IMR-90 (cell line): ENCODE measurements around the gene AHCTF1. TPM values are rescaled to one million over a fixed set of nuclear protein-coding genes. Genes with fewer than 3 reads are reported as not detected.
"Not testable (repeated sequence)": the region's sequence is repeated elsewhere in the genome, so short reads cannot be mapped to it uniquely, and the experiment has no call there.

Experiments
- ATAC-seq: fragments of 200-7000 bp; cut with Tn5 transposase; 2 replicates; pipeline ENCODE4 v1.9.1; 2020; ENCODE audit warnings: low read depth, mild to moderate bottlenecking, moderate library complexity
- BruUV-seq: library from RNA; stranded (reverse); fragments of 400-500 nt; replicated peaks from 2 replicates; lab custom pipeline; 2021; lab: Mats Ljungman, UMichigan
- CTCF ChIA-PET: fragments of 300-600 bp; formaldehyde crosslinking; extraction: SDS; loops from one replicate; lab custom pipeline; 2021; ENCODE audit warnings: antibody characterized with exemption; lab: Yijun Ruan, JAX
- POLR2A ChIA-PET: fragments of 300-600 bp; sonication (Branson Sonifier 250); formaldehyde crosslinking; loops from one replicate; lab custom pipeline; 2022; ENCODE audit warnings: antibody characterized with exemption; ENCODE audit not compliant: unreplicated experiment; lab: Charles Lee
- DNase-seq: peaks from one replicate; pipeline ENCODE4 v3.0.0; 2013
- H2AFZ ChIP-seq: replicated peaks from 2 replicates; pipeline ENCODE3; 2013; ENCODE audit warnings: low read length, mild to moderate bottlenecking; ENCODE audit not compliant: poor library complexity
- H2AK5ac ChIP-seq: 2 replicates; pipeline ENCODE4 v1.6.1; 2013; ENCODE audit warnings: low read depth, low read length, inconsistent platforms
- H2AK9ac ChIP-seq: replicated peaks from 2 replicates; pipeline ENCODE3; 2013; ENCODE audit warnings: mild to moderate bottlenecking, low read depth, low read length, moderate library complexity; ENCODE audit not compliant: poor library complexity
- H2BK120ac ChIP-seq: 2 replicates; pipeline ENCODE4 v1.6.1; 2013; ENCODE audit warnings: low read depth, low read length, inconsistent platforms
- H2BK15ac ChIP-seq: 3 replicates; pipeline ENCODE4 v1.6.1; 2013; ENCODE audit warnings: low read depth, low read length, inconsistent platforms
- H2BK20ac ChIP-seq: 2 replicates; pipeline ENCODE4 v1.6.1; 2013; ENCODE audit warnings: low read depth, mild to moderate bottlenecking, inconsistent platforms, low read length, moderate library complexity
- H2BK5ac ChIP-seq: 2 replicates; pipeline ENCODE4 v1.6.1; 2013; ENCODE audit warnings: mild to moderate bottlenecking, low read depth, low read length, inconsistent platforms; ENCODE audit not compliant: poor library complexity, severe bottlenecking
- H3K14ac ChIP-seq: replicated peaks from 2 replicates; pipeline ENCODE4 v1.6.1; 2013; ENCODE audit warnings: low read depth, low read length, inconsistent platforms
- H3K18ac ChIP-seq: 2 replicates; pipeline ENCODE4 v1.6.1; 2013; ENCODE audit warnings: low read depth, low read length, control low read depth
- H3K23ac ChIP-seq: 2 replicates; pipeline ENCODE4 v1.6.1; 2013; ENCODE audit warnings: low read depth, low read length, inconsistent platforms
- H3K27ac ChIP-seq: 2 replicates; pipeline ENCODE4 v1.5.1; 2013; ENCODE audit warnings: mild to moderate bottlenecking, control low read depth, low read length; ENCODE audit not compliant: insufficient read depth
- H3K27me3 ChIP-seq: 2 replicates; pipeline ENCODE4 v1.6.1; 2013; ENCODE audit warnings: low read length; ENCODE audit not compliant: control insufficient read depth, insufficient read depth
- H3K36me3 ChIP-seq: 2 replicates; pipeline ENCODE4 v1.6.1; 2013; ENCODE audit warnings: low read length, mixed read lengths; ENCODE audit not compliant: control insufficient read depth, insufficient read depth
- H3K4ac ChIP-seq: 2 replicates; pipeline ENCODE4 v1.6.1; 2013; ENCODE audit warnings: low read depth, low read length, inconsistent platforms
- H3K4me1 ChIP-seq: 2 replicates; pipeline ENCODE4 v1.6.1; 2013; ENCODE audit warnings: low read length, mixed read lengths; ENCODE audit not compliant: control insufficient read depth, insufficient read depth
- H3K4me2 ChIP-seq: 2 replicates; pipeline ENCODE4 v1.6.1; 2013; ENCODE audit warnings: low read depth, mild to moderate bottlenecking, control low read depth, low read length, moderate library complexity
- H3K4me3 ChIP-seq: 2 replicates; pipeline ENCODE4 v1.5.1; 2013; ENCODE audit warnings: low read depth, mild to moderate bottlenecking, control low read depth, low read length, moderate library complexity; ENCODE audit not compliant: insufficient read depth
- H3K56ac ChIP-seq: 2 replicates; pipeline ENCODE4 v1.6.1; 2013; ENCODE audit warnings: low read length, inconsistent platforms; ENCODE audit not compliant: insufficient read depth; ENCODE audit errors: extremely low read depth
- H3K79me1 ChIP-seq, 2 experiments: 2 replicates each; pipeline ENCODE4 v1.6.1; 2013; ENCODE audit warnings: low read length in 2 of 2, inconsistent platforms in 1 of 2, low read depth in 1 of 2
- H3K9ac ChIP-seq: 2 replicates; pipeline ENCODE4 v1.6.1; 2013; ENCODE audit warnings: low read depth, low read length, control low read depth
- H3K9me1 ChIP-seq: 2 replicates; pipeline ENCODE4 v1.6.1; 2013; ENCODE audit warnings: low read length, inconsistent platforms; ENCODE audit not compliant: insufficient read depth
- H3K9me3 ChIP-seq: 2 replicates; pipeline ENCODE4 v1.6.1; 2013; ENCODE audit warnings: low read length; ENCODE audit not compliant: control insufficient read depth, insufficient read depth
- H4K20me1 ChIP-seq: 2 replicates; pipeline ENCODE4 v1.6.1; 2013; ENCODE audit warnings: low read length, inconsistent platforms; ENCODE audit not compliant: insufficient read depth
- H4K5ac ChIP-seq: 2 replicates; pipeline ENCODE4 v1.6.1; 2013; ENCODE audit warnings: mild to moderate bottlenecking, low read depth, low read length, control low read depth
- H4K8ac ChIP-seq, 2 experiments: 2 replicates each; pipeline ENCODE4 v1.6.1; 2013; ENCODE audit warnings: low read depth in 2 of 2, low read length in 2 of 2, control low read depth in 1 of 2, inconsistent platforms in 1 of 2
- H4K91ac ChIP-seq: 2 replicates; pipeline ENCODE4 v1.6.1; 2013; ENCODE audit warnings: low read depth, low read length, inconsistent platforms; ENCODE audit not compliant: insufficient read depth
- WGBS, 2 experiments: methylation state at CpG; one replicate each; pipeline versions ENCODE4 v1.1.5 to v1.1.7; 2013; ENCODE audit warnings: missing lambda C conversion rate in 2 of 2; ENCODE audit not compliant: insufficient read length in 1 of 2; ENCODE audit errors: extremely low coverage in 2 of 2; 5-methylcytosine and 5-hydroxymethylcytosine counted together
- dilution Hi-C: fragments of 300-500 bp; cut with HindIII; formaldehyde crosslinking; loops from one replicate; pipeline ENCODE4 v1.14.3; 2018; ENCODE audit warnings: low sequenced_read_pairs; ENCODE audit not compliant: unreplicated experiment
- in situ Hi-C: fragments of 300-500 bp; cut with MboI; formaldehyde crosslinking; loops from 3 replicates; pipeline ENCODE4 v1.14.3; 2019; ENCODE audit warnings: low sequenced_read_pairs, inconsistent platforms, mixed read lengths
- intact Hi-C: fragments of 100-400 bp; cut with micrococcal nuclease; formaldehyde crosslinking; loops from 2 replicates; pipeline ENCODE4 v1.10.0; 2022
- polyA plus RNA-seq, 3 experiments: library from polyadenylated mRNA; depleted of rRNA; stranded (reverse); fragments of >200 nt; gene quantifications; 2 replicates each; pipeline ENCODE4 v1.2.3, GENCODE V29; 2012; ENCODE audit warnings: low replicate concordance in 1 of 3
- total RNA-seq: library from RNA; depleted of rRNA; stranded (reverse); fragments of >200 nt; gene quantifications from 2 replicates; pipeline ENCODE4 v1.2.3, GENCODE V29; 2012

The AHCTF1 gene
- total and polyA plus RNA-seq, 2 of the 4 experiments (the other 2 are of a cell fraction): 8.9 to 29.0 TPM

- H3K14ac ChIP-seq, H2AK9ac ChIP-seq, DNase-seq, dilution Hi-C loops, H3K4me2 ChIP-seq, H3K18ac ChIP-seq, H3K23ac ChIP-seq, H2BK20ac ChIP-seq, H2BK15ac ChIP-seq, H4K8ac ChIP-seq, BruUV-seq, H2AK5ac ChIP-seq, H2BK120ac ChIP-seq, H3K4me3 ChIP-seq, H3K27me3 ChIP-seq, H4K91ac ChIP-seq, H2AFZ ChIP-seq, H3K9me1 ChIP-seq, H3K56ac ChIP-seq, H4K5ac ChIP-seq, POLR2A ChIA-PET, H3K9me3 ChIP-seq, H3K4ac ChIP-seq, H3K9ac ChIP-seq, H3K4me1 ChIP-seq, H2BK5ac ChIP-seq, ATAC-seq, H3K27ac ChIP-seq: not testable (repeated sequence)
- Histone ChIP-seq H4K20me1 (peaks cover 16% of the 10 kb centered on the region), H3K79me1 (peaks cover 21 to 27% of the 10 kb centered on the region in 2 experiments), H3K36me3 (peaks cover 11% of the 10 kb centered on the region)
- CTCF ChIA-PET: interaction anchor here (0.7 kb wide), 1 partner anchor 69 kb away, joined by 3 read pairs; no protein-coding TSS in a partner anchor
- in situ Hi-C loops (loop anchor here (10.0 kb wide), 1 partner anchor 399 kb away; no protein-coding TSS in a partner anchor), intact Hi-C loops (loop anchor here (5.0 kb wide), 1 partner anchor 286 kb away; no protein-coding TSS in a partner anchor)
- no CpG with 5 or more reads among the region's 7 CpGs for WGBS, 2 experiments
Observed at GRCh38 chr1:246916026-246916923, 15.5 kb downstream of the AHCTF1 start.
